Right lobe of liver (tissue), 6 donors: Measurements from ENCODE around the gene C2CD3. TPM values are rescaled to one million over a fixed set of nuclear protein-coding genes. Genes with fewer than 3 reads are reported as not detected.
"Not testable (repeated sequence)": the region's sequence is repeated elsewhere in the genome, so short reads cannot be mapped to it uniquely, and the experiment has no call there.

ENCODE experiments used
- ATAC-seq, 4 donors: fragments of 200-7000 bp; cut with Tn5 transposase; one replicate each; pipeline ENCODE4 v1.9.1; 2020; ENCODE audit warnings: mild to moderate bottlenecking in 4 of 4, moderate library complexity in 4 of 4
- DNase-seq, 3 donors: peaks; one replicate each; pipeline ENCODE4 v3.0.0-alpha.2; 2020
- H3K27ac ChIP-seq, 3 donors: fragments of 200-600 bp; one replicate each; pipeline ENCODE4 v1.8.0; 2022
- H3K27me3 ChIP-seq, 2 donors: fragments of 200-600 bp; one replicate each; pipeline ENCODE4 v1.8.0; 2022
- H3K36me3 ChIP-seq, 4 donors: fragments of 200-600 bp; sonication (generic) in 1 of 4; one replicate each; pipeline versions ENCODE4 v1.5.1 to v1.8.0; 2017 to 2022; ENCODE audit warnings: control low read depth in 1 of 4
- H3K4me1 ChIP-seq, 4 donors: fragments of 200-600 bp; sonication (generic) in 1 of 4; one replicate each; pipeline versions ENCODE4 v1.5.1 to v1.8.0; 2017 to 2022; ENCODE audit warnings: control low read depth in 1 of 4
- H3K4me3 ChIP-seq, 3 donors: fragments of 200-600 bp; one replicate each; pipeline ENCODE4 v1.8.0; 2022
- H3K9me3 ChIP-seq, 4 donors: fragments of 200-600 bp; sonication (generic) in 1 of 4; one replicate each; pipeline versions ENCODE4 v1.5.1 to v1.8.0; 2017 to 2022; ENCODE audit warnings: control low read depth in 1 of 4
- CTCF ChIP-seq, 4 donors: fragments of 200-600 bp in 3 of 4; fragments of 450-650 bp in 1 of 4; IDR thresholded peaks; one replicate each; pipeline versions ENCODE4 v1.5.1 to v1.8.0; 2016 to 2022; ENCODE audit warnings: antibody characterized with exemption in 4 of 4, mild to moderate bottlenecking in 2 of 4
- POLR2A ChIP-seq: fragments of 450-650 bp; IDR thresholded peaks from one replicate; pipeline ENCODE4 v1.6.1; 2017; ENCODE audit warnings: antibody characterized with exemption, mild to moderate bottlenecking
- WGBS: methylation state at CpG from one replicate; pipeline ENCODE4 v1.1.6; 2018; ENCODE audit warnings: low coverage, low lambda C conversion rate; ENCODE audit not compliant: insufficient coverage; ENCODE audit errors: missing lambda C conversion rate; 5-methylcytosine and 5-hydroxymethylcytosine counted together
- intact Hi-C, 2 donors: fragments of 100-400 bp; cut with DNase I; formaldehyde crosslinking; loops; one replicate each; pipeline versions ENCODE4 v1.11.2 to v1.14.1; 2022
- total RNA-seq, 6 experiments: library from RNA; depleted of rRNA in 2 of 6; stranded (reverse); fragments of >200 nt in 2 of 6; fragmentation: NEBNext Ultra II Directional in 3 of 6; extraction: Animal tissue kit (Norgen Biotek cat#: 25700) in 3 of 6; gene quantifications; one replicate each; pipeline versions ENCODE4 v1.1.0 to v1.2.4, GENCODE V29; 2016 to 2023
- donor health status: DM: no; HTN: yes; CAD: no.
- donor health status: DM: no; HTN: no; CAD: no.
- donor health status: DM: no; HTN: no; CAD: no.
- donor health status: DM: no; HTN: yes; CAD: no.
- donor health status: DM: no; HTN: yes; CAD: no.

The C2CD3 gene
- total RNA-seq, 6 experiments from 2014 or later, result 4.8 to 9.6 (median 7.4) TPM

GRCh38 chr11:74072721-74073120 lies 98.1 kb downstream of the C2CD3 start:
- H3K36me3 ChIP-seq, result peaks cover 0 to 7% (median 0%) of the 10 kb centered on the region in 4 donors

GRCh38 chr11:74072286-74072685 lies 98.5 kb downstream of the C2CD3 start:
- ATAC-seq (no peak), DNase-seq (no peak)
- no peak for TF ChIP-seq CTCF (IDR thresholded peaks at IDR 0.05)
- no peak for TF ChIP-seq POLR2A
- Histone ChIP-seq H3K27ac (no peak overlapping the region), H3K4me3 (no peak overlapping the region), H3K9me3 (no peaks in the 10 kb centered on the region), H3K4me1 (no peaks in the 10 kb centered on the region), H3K36me3 (peaks cover 0 to 7% (median 0%) of the 10 kb centered on the region in 4 donors), H3K27me3 (no peaks in the 10 kb centered on the region)
- 92% methylated on average over 1 of the region's 1 CpG for WGBS
- intact Hi-C loops, result no loop called here

More at GRCh38 chr11:74072721-74073120, 98.1 kb downstream of the C2CD3 start:
- 71% methylated on average over 1 of the region's 1 CpG for WGBS
- TF ChIP-seq CTCF (IDR thresholded peaks at IDR 0.05) (no peak), POLR2A (no peak)
- H3K4me1 ChIP-seq, result no peaks in the 10 kb centered on the region
- no peak for DNase-seq
- no peaks in the 10 kb centered on the region for H3K9me3 ChIP-seq
- no peak overlapping the region for H3K4me3 ChIP-seq
- ATAC-seq, result no peak
- H3K27ac ChIP-seq, result no peak overlapping the region
- intact Hi-C loops, result no loop called here
- H3K27me3 ChIP-seq, result no peaks in the 10 kb centered on the region

- Histone ChIP-seq H3K4me3 (no peak overlapping the region), H3K36me3 (peaks cover 0 to 7% (median 0%) of the 10 kb centered on the region in 4 donors), H3K27me3 (no peaks in the 10 kb centered on the region), H3K27ac (no peak overlapping the region), H3K9me3 (no peaks in the 10 kb centered on the region), H3K4me1 (no peaks in the 10 kb centered on the region)
- WGBS, result 76% methylated on average over 3 of the region's 3 CpGs
- no peak for DNase-seq
- no peak for TF ChIP-seq CTCF (IDR thresholded peaks at IDR 0.05)
- no peak for TF ChIP-seq POLR2A
- intact Hi-C loops, result no loop called here
- peak in 3 of 4 donors; percentile 50 to 85 (median 61) for ATAC-seq
These were observed 99.9 kb downstream of the C2CD3 start for GRCh38 chr11:74070723-74071492.

- Histone ChIP-seq H3K9me3 (no peaks in the 10 kb centered on the region), H3K27ac (no peak overlapping the region), H3K36me3 (peaks cover 0 to 7% (median 0%) of the 10 kb centered on the region in 4 donors), H3K27me3 (no peaks in the 10 kb centered on the region), H3K4me3 (no peak overlapping the region), H3K4me1 (no peaks in the 10 kb centered on the region)
- intact Hi-C loops, result no loop called here
- TF ChIP-seq CTCF (IDR thresholded peaks at IDR 0.05), result no peak
- TF ChIP-seq POLR2A, result no peak
- WGBS, result 86% methylated on average over 6 of the region's 6 CpGs
- DNase-seq (no peak), ATAC-seq (no peak)
These were observed 101.4 kb downstream of the C2CD3 start for GRCh38 chr11:74069146-74070046.

- H3K36me3 ChIP-seq, DNase-seq, H3K27me3 ChIP-seq, H3K4me1 ChIP-seq, H3K9me3 ChIP-seq, H3K4me3 ChIP-seq, intact Hi-C loops, H3K27ac ChIP-seq: not testable (repeated sequence)
- ATAC-seq, result peak in 1 of 4 donors; percentile 60
These were observed 104.1 kb downstream of the C2CD3 start for GRCh38 chr11:74066663-74067062.

- H3K9me3 ChIP-seq, H3K27ac ChIP-seq, DNase-seq, intact Hi-C loops, H3K27me3 ChIP-seq, H3K4me3 ChIP-seq, H3K4me1 ChIP-seq, ATAC-seq, H3K36me3 ChIP-seq: not testable (repeated sequence)
- WGBS, result 80% methylated on average over 2 of the region's 3 CpGs
These were observed 105.3 kb downstream of the C2CD3 start for GRCh38 chr11:74065534-74065933.

- intact Hi-C loops, H3K4me3 ChIP-seq, H3K9me3 ChIP-seq, ATAC-seq, DNase-seq, H3K4me1 ChIP-seq, H3K27me3 ChIP-seq, H3K36me3 ChIP-seq, H3K27ac ChIP-seq: not testable (repeated sequence)
- 88% methylated on average over 1 of the region's 1 CpG for WGBS
These were observed 107.2 kb downstream of the C2CD3 start for GRCh38 chr11:74063628-74064027.
